Neural cell (in vitro differentiated cells): ENCODE measurements around the gene CD200R1L. TPM values are rescaled to one million over a fixed set of nuclear protein-coding genes. Genes with fewer than 3 reads are reported as not detected.

Experiments
- H2AFZ ChIP-seq: fragments of 200-600, 300-800 bp; sonication (generic), shearing (Covaris generic); 2 replicates; pipeline ENCODE4 v1.6.0; 2014; ENCODE audit warnings: low read depth, mild to moderate bottlenecking, antibody characterized with exemption, low read length, moderate library complexity
- H3F3A ChIP-seq: fragments of 200-600 bp; shearing (Covaris generic); 2 replicates; pipeline ENCODE4 v1.6.1; 2016; ENCODE audit warnings: mild to moderate bottlenecking, moderate library complexity, mixed read lengths, antibody characterized with exemption, low read length; ENCODE audit not compliant: insufficient read depth, poor library complexity, severe bottlenecking
- H3K27ac ChIP-seq: fragments of 200-600, 300-800 bp; sonication (generic), shearing (Covaris generic); 2 replicates; pipeline ENCODE4 v1.5.1; 2014; ENCODE audit warnings: mild to moderate bottlenecking, low read length, moderate library complexity
- H3K27me3 ChIP-seq: fragments of 300-800, 200-600 bp; sonication (generic), shearing (Covaris generic); 2 replicates; pipeline ENCODE4 v1.6.0; 2014; ENCODE audit warnings: mild to moderate bottlenecking, low read depth, low read length, moderate library complexity; ENCODE audit not compliant: insufficient read depth
- H3K36me3 ChIP-seq: fragments of 300-800, 200-600 bp; sonication (generic), shearing (Covaris generic); 2 replicates; pipeline ENCODE4 v1.5.1; 2014; ENCODE audit warnings: mild to moderate bottlenecking, antibody characterized with exemption, low read length, moderate library complexity; ENCODE audit not compliant: insufficient read depth
- H3K4me2 ChIP-seq: fragments of 300-800, 200-600 bp; sonication (generic), shearing (Covaris generic); 2 replicates; pipeline ENCODE4 v1.6.0; 2014; ENCODE audit warnings: mild to moderate bottlenecking, low read length
- H3K4me3 ChIP-seq: fragments of 300-800, 200-600 bp; sonication (generic), shearing (Covaris generic); 2 replicates; pipeline ENCODE4 v1.5.1; 2014; ENCODE audit warnings: mild to moderate bottlenecking, low read length, moderate library complexity
- H3K79me2 ChIP-seq: fragments of 200-600 bp; shearing (Covaris generic); replicated peaks from 2 replicates; pipeline ENCODE4 v1.6.0; 2014; ENCODE audit warnings: mild to moderate bottlenecking, low read length, moderate library complexity; ENCODE audit not compliant: insufficient read depth
- H3K9ac ChIP-seq: fragments of 300-800, 200-600 bp; sonication (generic), shearing (Covaris generic); 2 replicates; pipeline ENCODE4 v1.6.1; 2016; ENCODE audit warnings: mild to moderate bottlenecking, low read length, mixed read lengths
- H3K9me2 ChIP-seq: fragments of 200-600 bp; shearing (Covaris generic); 2 replicates; pipeline ENCODE4 v1.6.1; 2016; ENCODE audit warnings: mild to moderate bottlenecking, low read length, mixed read lengths; ENCODE audit not compliant: insufficient read depth
- H3K9me3 ChIP-seq: fragments of 200-600, 300-800 bp; sonication (generic), shearing (Covaris generic); 2 replicates; pipeline ENCODE4 v1.6.1; 2016; ENCODE audit warnings: mild to moderate bottlenecking, mixed run types, low read length, moderate library complexity, mixed read lengths
- H4K20me1 ChIP-seq: fragments of 200-600 bp; shearing (Covaris generic); 2 replicates; pipeline ENCODE4 v1.6.1; 2016; ENCODE audit warnings: mild to moderate bottlenecking, mixed run types; ENCODE audit not compliant: insufficient read depth
- CTCF ChIP-seq: fragments of 450-650 bp; IDR thresholded peaks from 2 replicates; pipeline ENCODE4 v1.5.1; 2014; ENCODE audit warnings: antibody characterized with exemption, mild to moderate bottlenecking, moderate library complexity; ENCODE audit not compliant: poor library complexity, severe bottlenecking
- EP300 ChIP-seq: fragments of 450-650 bp; conservative IDR thresholded peaks from 2 replicates; pipeline ENCODE4 v1.6.1; 2014; ENCODE audit warnings: antibody characterized with exemption, mild to moderate bottlenecking, moderate library complexity; ENCODE audit not compliant: poor library complexity, severe bottlenecking
- EZH2 ChIP-seq: fragments of 200-600, 300-800 bp; shearing (Covaris generic), sonication (generic); IDR thresholded peaks from 2 replicates; pipeline ENCODE4 v1.6.1; 2014; ENCODE audit warnings: antibody characterized with exemption, low read length, borderline replicate concordance, mild to moderate bottlenecking; ENCODE audit not compliant: insufficient read depth, poor library complexity, severe bottlenecking
- MXI1 ChIP-seq: fragments of 450-650 bp; conservative IDR thresholded peaks from 2 replicates; pipeline ENCODE4 v1.6.1; 2014; ENCODE audit warnings: antibody characterized with exemption, mild to moderate bottlenecking; ENCODE audit not compliant: poor library complexity, severe bottlenecking
- POLR2AphosphoS5 ChIP-seq: IDR thresholded peaks from 2 replicates; pipeline ENCODE4 v1.6.1; 2012
- RAD21 ChIP-seq: fragments of 450-650 bp; conservative IDR thresholded peaks from 2 replicates; pipeline ENCODE4 v1.6.1; 2014; ENCODE audit warnings: antibody characterized with exemption, mild to moderate bottlenecking, moderate library complexity
- REST ChIP-seq: IDR thresholded peaks from 2 replicates; pipeline ENCODE4 v1.6.1; 2012; ENCODE audit warnings: borderline replicate concordance
- TAF1 ChIP-seq: IDR thresholded peaks from 2 replicates; pipeline ENCODE4 v1.6.1; 2012; ENCODE audit warnings: low read depth
- polyA plus RNA-seq: library from polyadenylated mRNA; depleted of rRNA; stranded (reverse); fragments of >200 nt; gene quantifications from 2 replicates; pipeline ENCODE4 v1.2.3, GENCODE V29; 2014

The CD200R1L gene
- polyA plus RNA-seq, 1 donor from 2014 or later, result not detected

DNA sequence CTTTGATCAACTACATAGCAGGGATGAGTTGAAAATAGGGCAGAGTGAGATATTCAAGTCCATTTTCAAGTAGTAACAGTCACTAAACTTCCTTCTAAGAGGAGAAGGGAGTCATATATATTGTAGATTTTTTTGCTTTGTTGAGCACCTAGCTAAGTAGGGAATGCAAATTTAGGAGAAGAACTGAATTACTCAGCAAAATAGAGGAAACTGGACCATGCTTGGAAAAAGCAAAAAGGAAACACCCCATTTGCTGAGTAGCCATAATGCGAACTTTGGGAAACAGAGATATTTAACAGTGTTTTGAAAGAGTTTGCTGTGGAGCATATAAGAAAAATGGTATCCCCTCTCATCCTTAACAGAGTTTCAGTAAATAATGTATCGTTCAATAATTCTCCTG is 54.9 kb downstream of the CD200R1L start:
- no peaks in the 10 kb centered on the region for H3F3A ChIP-seq
- no peaks in the 10 kb centered on the region for H3K27me3 ChIP-seq
- H3K27ac ChIP-seq, result no peak overlapping the region
- H3K9me3 ChIP-seq, result no peaks in the 10 kb centered on the region
- H3K36me3 ChIP-seq, result no peaks in the 10 kb centered on the region
- TF ChIP-seq EZH2 (no peak), EP300 (no peak), REST (no peak), MXI1 (no peak)
- no peak overlapping the region for H3K9ac ChIP-seq
- H3K4me2 ChIP-seq, result no peak overlapping the region
- no peak overlapping the region for H3K4me3 ChIP-seq
- H4K20me1 ChIP-seq, result no peaks in the 10 kb centered on the region
- H3K79me2 ChIP-seq, result no peaks in the 10 kb centered on the region
- H3K9me2 ChIP-seq, result no peaks in the 10 kb centered on the region
- H2AFZ ChIP-seq, result no peak overlapping the region

DNA sequence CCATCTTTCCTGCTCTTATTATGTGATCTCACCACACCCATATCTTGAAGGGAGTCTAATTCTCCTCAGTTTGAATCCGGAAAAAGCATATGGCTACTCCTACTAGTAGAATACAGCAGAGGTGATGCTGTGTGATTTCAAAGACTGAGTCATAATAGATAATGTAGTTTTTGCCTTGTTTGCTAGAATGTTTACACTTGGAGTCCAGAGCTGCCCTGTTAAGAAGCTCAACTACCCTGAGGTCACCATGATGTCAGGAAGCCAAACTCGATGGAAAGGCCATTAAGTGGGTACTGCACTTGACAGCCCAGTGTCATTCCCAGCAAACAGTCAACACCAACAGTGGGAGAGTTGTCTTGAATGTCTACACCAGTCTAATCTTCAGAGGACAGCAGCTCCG is 56.9 kb downstream of the CD200R1L start:
- Histone ChIP-seq H3K27me3 (no peaks in the 10 kb centered on the region), H4K20me1 (no peaks in the 10 kb centered on the region), H3K79me2 (no peaks in the 10 kb centered on the region), H3K4me3 (no peak overlapping the region), H3K9me3 (no peaks in the 10 kb centered on the region), H2AFZ (no peak overlapping the region), H3K36me3 (no peaks in the 10 kb centered on the region), H3K4me2 (no peak overlapping the region), H3K9me2 (no peaks in the 10 kb centered on the region), H3F3A (no peaks in the 10 kb centered on the region), H3K27ac (no peak overlapping the region), H3K9ac (no peak overlapping the region)
- TF ChIP-seq REST (no peak), RAD21 (no peak), EP300 (no peak), TAF1 (no peak), POLR2AphosphoS5 (no peak), MXI1 (no peak), CTCF (no peak)
